Measurements from ENCODE around the gene COPG2. TPM values are rescaled to one million over a fixed set of nuclear protein-coding genes. Genes with fewer than 3 reads are reported as not detected.

Gene COPG2
- total RNA-seq, 1 experiment from 2014 or later = 77.7 TPM

GRCh38 chr7:130699686-130700085 lies 31.1 kb upstream of the COPG2 start:
- no peak overlapping the region for H3K18ac ChIP-seq (ENCODE audit: insufficient read length, low read depth, low read length)
- H4K8ac ChIP-seq (replicated peaks; ENCODE audit: insufficient read length, low read depth, low read length) = no peak overlapping the region
- no peak overlapping the region for H3K14ac ChIP-seq (ENCODE audit: insufficient read depth, low read length)
- H3K27me3 Mint-ChIP-seq (ENCODE audit: low read depth) = no peaks in the 10 kb centered on the region
- no peak overlapping the region for H3K56ac ChIP-seq (ENCODE audit: insufficient read length, low read depth, low read length)
- no peak overlapping the region for H2BK5ac ChIP-seq (ENCODE audit: insufficient read length, low read length)
- H3K79me2 ChIP-seq (ENCODE audit: insufficient read depth, low read length) = no peaks in the 10 kb centered on the region
- no peaks in the 10 kb centered on the region for H3K79me1 ChIP-seq (ENCODE audit: insufficient read depth, low read depth, low read length, poor library complexity, severe bottlenecking)
- H2BK15ac ChIP-seq (ENCODE audit: low read depth, low read length) = no peak overlapping the region
- peaks cover 0 to 3% of the 10 kb centered on the region in 2 experiments; a peak in 3 of 5 replicates for H3K9me3 Mint-ChIP-seq
- H3K27me3 ChIP-seq (ENCODE audit: insufficient read depth, low read length) = no peaks in the 10 kb centered on the region
- H2BK20ac ChIP-seq (ENCODE audit: low read depth, low read length, poor library complexity, severe bottlenecking) = no peak overlapping the region
- H3K23me2 ChIP-seq (ENCODE audit: insufficient read length, low read depth, low read length, poor library complexity, severe bottlenecking) = no peaks in the 10 kb centered on the region
- H2AK5ac ChIP-seq (ENCODE audit: insufficient read length, low read length) = no peak overlapping the region
- no peak overlapping the region for H2BK12ac ChIP-seq (ENCODE audit: insufficient read length, low read depth, low read length)
- H3K27ac ChIP-seq (ENCODE audit: insufficient read length, low read depth, low read length) = no peak overlapping the region
- H4K20me1 ChIP-seq (ENCODE audit: control insufficient read depth, insufficient read depth, insufficient read length) = no peaks in the 10 kb centered on the region
- no peak overlapping the region for H3K27ac Mint-ChIP-seq
- DNase-seq = no peak
- no CpG with 5 or more reads among the region's 4 CpGs for WGBS (ENCODE audit: extremely low coverage, insufficient read length, low lambda C conversion rate)
- H2BK120ac ChIP-seq (ENCODE audit: low read depth, low read length, poor library complexity, severe bottlenecking) = no peak overlapping the region
- no peak overlapping the region for H2AFZ ChIP-seq (ENCODE audit: low read length)
- H3K4me3 Mint-ChIP-seq = no peak overlapping the region
- no peaks in the 10 kb centered on the region for H3K4me1 ChIP-seq (ENCODE audit: insufficient read depth, low read length)
- H3K23ac ChIP-seq (ENCODE audit: insufficient read length, low read depth, low read length) = no peak overlapping the region
- H3K4me1 Mint-ChIP-seq = no peaks in the 10 kb centered on the region
- H3K36me3 Mint-ChIP-seq (ENCODE audit: insufficient read depth in 1 of 3, low read depth in 3 of 3) = no peaks in the 10 kb centered on the region
- H3K9ac ChIP-seq (ENCODE audit: extremely low read depth, insufficient read length, low read length) = no peak overlapping the region
- TF ChIP-seq CTCF (conservative IDR thresholded peaks at IDR 0.05) = no peak
- no peak overlapping the region for H3K4ac ChIP-seq (ENCODE audit: low read depth, low read length)
- H3T11ph ChIP-seq (ENCODE audit: low read length) = no peak overlapping the region
- H3K4me2 ChIP-seq (ENCODE audit: insufficient read depth, insufficient read length, low read length) = no peak overlapping the region
- H4K5ac ChIP-seq (ENCODE audit: insufficient read length, low read depth, low read length) = no peak overlapping the region
- no peak overlapping the region for H4K91ac ChIP-seq (ENCODE audit: insufficient read length, low read depth, low read length)
- no peaks in the 10 kb centered on the region for H3K9me3 ChIP-seq (ENCODE audit: control insufficient read depth, low read depth, low read length)
